HL-60/S4 treated with phorbol 12-myristate 13-acetate at 8.2 ng/mL for 4 days and 3 days (cell line): ENCODE measurements around the gene IGFALS.

Experiments used
- in situ Hi-C: fragments of 300-500 bp; cut with MboI; formaldehyde crosslinking; loops from 2 replicates; pipeline ENCODE4 v1.15.0; 2022; ENCODE audit warnings: low sequenced_read_pairs

Gene IGFALS

GRCh38 chr16:1777375-1778199, 15.9 kb downstream of the IGFALS start:
- in situ Hi-C loops = no loop called here

- in situ Hi-C loops = no loop called here
Observed at GRCh38 chr16:1776991-1777374, 16.5 kb downstream of the IGFALS start.

GRCh38 chr16:1776672-1776955, 16.9 kb downstream of the IGFALS start:
- in situ Hi-C loops = no loop called here

- in situ Hi-C loops = no loop called here
Observed at GRCh38 chr16:1775846-1776671, 17.4 kb downstream of the IGFALS start.

GRCh38 chr16:1775006-1775845, 18.3 kb downstream of the IGFALS start:
- in situ Hi-C loops = no loop called here

GRCh38 chr16:1774448-1774780, 19.1 kb downstream of the IGFALS start:
- in situ Hi-C loops = no loop called here

- in situ Hi-C loops = no loop called here
Observed at GRCh38 chr16:1773703-1774447, 19.6 kb downstream of the IGFALS start.

GRCh38 chr16:1772908-1773702, 20.4 kb downstream of the IGFALS start, which contains the start of gene MRPS34:
MRPS34 (minus strand) TSS chr16:1773134; CDS start chr16:1773119, 15 bp downstream.
- in situ Hi-C loops = no loop called here

- in situ Hi-C loops = no loop called here
Observed at GRCh38 chr16:1772362-1772907, 21.1 kb downstream of the IGFALS start, which contains the start of gene EME2. EME2 (plus strand) TSS chr16:1772810; CDS start chr16:1773228, 418 bp downstream.

- in situ Hi-C loops = no loop called here
Observed at GRCh38 chr16:1771864-1772361, 21.6 kb downstream of the IGFALS start.

- in situ Hi-C loops = no loop called here
Observed at GRCh38 chr16:1771188-1771863, 22.2 kb downstream of the IGFALS start, which contains the start of gene NME3. NME3 (minus strand) TSS chr16:1771543; CDS start chr16:1771534, 9 bp downstream.

GRCh38 chr16:1770328-1771187, 22.9 kb downstream of the IGFALS start:
- in situ Hi-C loops = no loop called here

GRCh38 chr16:1769402-1770300, 23.9 kb downstream of the IGFALS start:
- in situ Hi-C loops = no loop called here

- in situ Hi-C loops = no loop called here
Observed at GRCh38 chr16:1768767-1769401, 24.6 kb downstream of the IGFALS start.

- in situ Hi-C loops = no loop called here
Observed at GRCh38 chr16:1768061-1768766, 25.3 kb downstream of the IGFALS start.
